ENCODE measurements around the gene RARG. TPM values are rescaled to one million over a fixed set of nuclear protein-coding genes. Genes with fewer than 3 reads are reported as not detected.
A peak's percentile ranks its signal among the peaks of the same experiment; 100 is the strongest.

RARG gene
- total and polyA plus RNA-seq, 7 donors: 3.7 to 10.8 (median 6.2) TPM

DNA sequence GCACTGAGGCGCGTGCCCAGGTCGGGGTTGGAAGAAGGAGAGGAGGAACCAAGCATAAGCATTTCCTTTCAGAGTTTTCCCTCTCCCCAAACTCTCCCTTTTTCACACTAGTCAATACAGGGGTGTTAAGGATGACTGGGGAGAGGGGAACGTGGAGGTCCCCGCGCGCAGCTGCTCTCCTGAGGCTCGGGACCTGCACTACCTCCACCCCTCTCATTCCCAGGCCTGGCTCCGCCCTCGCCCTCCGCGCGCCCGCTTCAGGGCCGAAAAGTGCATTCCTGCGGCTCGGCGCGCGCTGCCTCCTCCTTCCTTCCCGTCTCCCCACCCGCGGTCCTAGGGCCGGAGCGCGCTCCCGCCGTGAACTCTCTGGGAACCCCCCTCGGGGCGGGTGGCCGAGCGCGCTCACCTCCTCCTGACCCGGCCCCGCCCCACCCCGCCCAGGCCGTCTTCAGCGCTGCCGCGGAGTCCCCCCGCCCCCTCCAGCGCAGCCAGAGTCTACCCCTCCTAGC is 11.3 kb downstream of the RARG start:
- peak; percentile 80 to 86 (median 84) for ATAC-seq
- Histone ChIP-seq H3K27ac (peak overlapping the region; percentile 93), H3K9me3 (no peaks in the 10 kb centered on the region), H3K36me3 (ENCODE audit: insufficient read depth in 1 of 2, low read depth in 1 of 2) (no peaks in the 10 kb centered on the region), H3K27me3 (ENCODE audit: insufficient read depth in 3 of 3, low read length in 2 of 3) (no peaks in the 10 kb centered on the region), H3K4me1 (peaks cover 35% of the 10 kb centered on the region), H3K4me3 (peak overlapping the region; percentile 71)
- DNase-seq: peak; percentile 91 to 95
- intact Hi-C loops (cut with DNase I): loop anchor here (1.0 to 5.0 kb wide), 3 partner anchors 31 to 232 kb away; partner anchors contain the start of gene PCBP2 (in 1 of the 2)
- TF ChIP-seq, protein P1, sequence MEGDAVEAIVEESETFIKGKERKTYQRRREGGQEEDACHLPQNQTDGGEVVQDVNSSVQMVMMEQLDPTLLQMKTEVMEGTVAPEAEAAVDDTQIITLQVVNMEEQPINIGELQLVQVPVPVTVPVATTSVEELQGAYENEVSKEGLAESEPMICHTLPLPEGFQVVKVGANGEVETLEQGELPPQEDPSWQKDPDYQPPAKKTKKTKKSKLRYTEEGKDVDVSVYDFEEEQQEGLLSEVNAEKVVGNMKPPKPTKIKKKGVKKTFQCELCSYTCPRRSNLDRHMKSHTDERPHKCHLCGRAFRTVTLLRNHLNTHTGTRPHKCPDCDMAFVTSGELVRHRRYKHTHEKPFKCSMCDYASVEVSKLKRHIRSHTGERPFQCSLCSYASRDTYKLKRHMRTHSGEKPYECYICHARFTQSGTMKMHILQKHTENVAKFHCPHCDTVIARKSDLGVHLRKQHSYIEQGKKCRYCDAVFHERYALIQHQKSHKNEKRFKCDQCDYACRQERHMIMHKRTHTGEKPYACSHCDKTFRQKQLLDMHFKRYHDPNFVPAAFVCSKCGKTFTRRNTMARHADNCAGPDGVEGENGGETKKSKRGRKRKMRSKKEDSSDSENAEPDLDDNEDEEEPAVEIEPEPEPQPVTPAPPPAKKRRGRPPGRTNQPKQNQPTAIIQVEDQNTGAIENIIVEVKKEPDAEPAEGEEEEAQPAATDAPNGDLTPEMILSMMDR (IDR thresholded peaks at IDR 0.05): no peak
- 0 to 1% (median 0%) methylated on average over 29 to 42 of the region's 42 CpGs for WGBS, 3 donors

DNA sequence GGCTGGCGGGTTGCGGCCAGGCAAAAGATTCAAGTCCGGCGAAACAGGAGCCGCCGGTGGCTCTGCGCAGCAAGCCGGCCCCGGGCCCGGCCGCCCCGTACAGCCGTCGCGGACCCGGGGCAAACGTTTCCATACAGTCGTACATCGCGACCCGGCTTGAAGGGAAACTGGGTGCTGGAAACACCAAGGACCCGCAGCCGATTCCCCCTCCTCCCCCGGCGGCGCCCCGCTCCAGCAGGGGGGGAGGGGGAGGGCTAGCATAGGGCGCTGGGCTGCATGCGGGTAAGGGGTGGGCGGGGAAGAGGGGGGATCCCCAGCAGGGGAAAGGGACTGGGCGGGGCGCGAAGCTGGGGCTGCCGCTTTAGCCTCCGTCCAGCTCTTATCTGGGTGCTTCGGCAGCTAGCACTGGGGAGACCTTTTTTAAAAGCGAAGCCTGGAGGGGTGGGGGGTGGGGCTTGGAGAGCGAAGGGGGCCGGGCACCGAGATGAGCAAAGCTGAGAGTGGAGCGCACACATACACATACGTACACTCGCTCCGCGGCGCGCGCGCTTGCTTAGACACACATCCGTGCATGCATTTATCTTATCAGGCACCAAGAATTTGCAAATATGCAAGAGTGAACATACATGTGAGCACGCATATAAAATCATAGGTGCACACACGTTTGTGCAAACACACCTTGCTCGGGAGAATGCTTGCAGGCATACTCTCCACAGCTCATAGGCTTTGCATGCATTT is 11.9 kb downstream of the RARG start:
- 1 to 11% (median 4%) methylated on average over 45 to 51 of the region's 53 CpGs for WGBS, 3 donors
- peak overlapping the region; percentile 93 for H3K27ac ChIP-seq
- DNase-seq (peak; percentile 65 to 75), ATAC-seq (peak in 1 of 4 donors; percentile 17)
- H3K36me3 ChIP-seq (ENCODE audit: insufficient read depth in 1 of 2, low read depth in 1 of 2): no peaks in the 10 kb centered on the region
- TF ChIP-seq, protein P1 (IDR thresholded peaks at IDR 0.05): no peak
- H3K27me3 ChIP-seq (ENCODE audit: insufficient read depth in 3 of 3, low read length in 2 of 3): no peaks in the 10 kb centered on the region
- intact Hi-C loops (cut with DNase I): loop anchor here (2.0 to 5.0 kb wide), 2 partner anchors 33 to 232 kb away; partner anchors contain the start of gene PCBP2 (in 1 of the 2)
- no peaks in the 10 kb centered on the region for H3K9me3 ChIP-seq
- peak overlapping the region; percentile 71 for H3K4me3 ChIP-seq
- peaks cover 35% of the 10 kb centered on the region for H3K4me1 ChIP-seq

DNA sequence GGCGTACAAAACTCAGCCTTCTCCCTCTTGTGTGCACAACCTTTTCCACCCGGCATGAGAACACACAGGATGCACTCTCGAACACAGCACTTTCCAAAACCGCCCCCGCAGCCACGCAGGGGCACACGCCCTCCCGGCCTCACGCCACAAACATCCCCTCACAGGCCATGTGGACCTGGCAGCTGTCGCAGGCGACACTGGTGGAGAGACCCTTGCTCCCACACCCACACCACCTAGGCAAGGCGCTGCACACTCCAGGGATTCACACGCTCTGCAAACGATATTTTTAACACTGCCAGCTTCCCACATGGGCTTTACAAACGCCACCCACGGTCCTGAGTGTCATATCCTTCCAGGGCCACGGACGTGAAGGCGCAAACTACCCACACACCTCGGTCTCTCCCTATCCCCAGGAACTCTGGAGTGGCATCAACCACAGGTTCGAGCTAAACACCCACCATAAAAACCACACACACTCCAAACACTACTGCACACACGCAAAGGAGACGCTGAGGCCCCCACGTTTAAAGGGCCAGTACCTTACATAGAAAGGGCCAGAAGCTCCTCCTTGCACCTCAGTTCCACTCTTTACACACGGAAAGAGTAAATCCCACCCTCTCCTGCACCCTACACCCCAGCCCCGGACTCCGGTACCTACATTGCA is 12.6 kb downstream of the RARG start:
- TF ChIP-seq, protein P1 (IDR thresholded peaks at IDR 0.05): no peak
- intact Hi-C loops (cut with DNase I): no loop called here
- no peak for ATAC-seq

DNA sequence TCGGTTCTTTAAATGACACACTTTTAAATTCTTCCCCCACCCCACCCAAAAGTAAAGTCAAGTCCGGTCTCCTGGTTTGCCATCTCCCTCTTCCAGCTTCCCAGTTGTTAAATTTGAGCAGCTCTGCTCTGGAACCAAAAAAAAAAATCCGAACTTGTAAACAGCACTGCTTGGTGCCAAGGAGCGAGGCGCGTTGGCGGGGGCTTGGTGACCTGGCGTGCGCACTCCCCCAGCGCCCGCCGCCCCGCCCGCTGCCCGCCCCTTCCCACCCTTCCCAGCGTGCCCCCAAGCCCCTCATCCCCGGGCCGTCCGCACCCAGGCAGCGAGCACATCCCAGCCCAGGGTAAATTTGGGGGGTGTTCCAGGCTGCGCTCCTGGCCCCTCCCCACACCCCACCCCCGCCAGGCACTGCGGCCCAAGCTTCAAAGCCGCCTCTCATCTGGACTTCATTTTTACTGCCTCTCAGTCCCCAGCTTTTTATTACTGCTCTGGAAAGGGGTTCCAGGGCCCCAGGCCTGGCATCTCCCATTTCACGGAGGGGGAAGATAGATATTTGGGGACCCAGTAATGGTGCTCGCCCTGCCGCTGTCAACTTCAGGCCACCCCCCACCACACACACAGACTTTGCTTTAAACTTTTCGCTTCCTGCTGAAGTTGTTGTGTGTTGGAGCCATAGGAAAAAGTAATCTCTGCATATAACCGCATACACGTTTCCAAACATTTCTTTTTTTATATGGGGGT is 13.3 kb downstream of the RARG start:
- WGBS, 3 donors: 22 to 40% (median 28%) methylated on average over 23 to 30 of the region's 30 CpGs
- TF ChIP-seq, protein P1 (IDR thresholded peaks at IDR 0.05): no peak
- peak overlapping the region; percentile 93 for H3K27ac ChIP-seq
- no peaks in the 10 kb centered on the region for H3K27me3 ChIP-seq (ENCODE audit: insufficient read depth in 3 of 3, low read length in 2 of 3)
- peak overlapping the region; percentile 71 for H3K4me3 ChIP-seq
- peaks cover 30% of the 10 kb centered on the region for H3K4me1 ChIP-seq
- DNase-seq: peak; percentile 34 to 65
- no peaks in the 10 kb centered on the region for H3K9me3 ChIP-seq
- ATAC-seq: no peak
- intact Hi-C loops (cut with DNase I): no loop called here
- H3K36me3 ChIP-seq (ENCODE audit: insufficient read depth in 1 of 2, low read depth in 1 of 2): peaks cover 0 to 4% of the 10 kb centered on the region in 2 donors

More for the DNA sequence above, 12.6 kb downstream of the RARG start:
- peak; percentile 46 to 55 for DNase-seq
- no peaks in the 10 kb centered on the region for H3K36me3 ChIP-seq (ENCODE audit: insufficient read depth in 1 of 2, low read depth in 1 of 2)
- no peaks in the 10 kb centered on the region for H3K27me3 ChIP-seq (ENCODE audit: insufficient read depth in 3 of 3, low read length in 2 of 3)
- peak overlapping the region; percentile 71 for H3K4me3 ChIP-seq
- H3K27ac ChIP-seq: peak overlapping the region; percentile 93
- no peaks in the 10 kb centered on the region for H3K9me3 ChIP-seq
- 8 to 28% (median 9%) methylated on average over 27 of the region's 27 CpGs for WGBS, 3 donors
- H3K4me1 ChIP-seq: peaks cover 35% of the 10 kb centered on the region
